ENCODE results near the gene TMPRSS6. TPM values are rescaled to one million over a fixed set of nuclear protein-coding genes. Genes with fewer than 3 reads are reported as not detected.

The TMPRSS6 gene
- total and polyA plus RNA-seq, 2 of the 13 experiments (the other 11 are each of a cell fraction or from before 2014, with no cell fraction given) = 4.2 to 4.8 TPM

DNA sequence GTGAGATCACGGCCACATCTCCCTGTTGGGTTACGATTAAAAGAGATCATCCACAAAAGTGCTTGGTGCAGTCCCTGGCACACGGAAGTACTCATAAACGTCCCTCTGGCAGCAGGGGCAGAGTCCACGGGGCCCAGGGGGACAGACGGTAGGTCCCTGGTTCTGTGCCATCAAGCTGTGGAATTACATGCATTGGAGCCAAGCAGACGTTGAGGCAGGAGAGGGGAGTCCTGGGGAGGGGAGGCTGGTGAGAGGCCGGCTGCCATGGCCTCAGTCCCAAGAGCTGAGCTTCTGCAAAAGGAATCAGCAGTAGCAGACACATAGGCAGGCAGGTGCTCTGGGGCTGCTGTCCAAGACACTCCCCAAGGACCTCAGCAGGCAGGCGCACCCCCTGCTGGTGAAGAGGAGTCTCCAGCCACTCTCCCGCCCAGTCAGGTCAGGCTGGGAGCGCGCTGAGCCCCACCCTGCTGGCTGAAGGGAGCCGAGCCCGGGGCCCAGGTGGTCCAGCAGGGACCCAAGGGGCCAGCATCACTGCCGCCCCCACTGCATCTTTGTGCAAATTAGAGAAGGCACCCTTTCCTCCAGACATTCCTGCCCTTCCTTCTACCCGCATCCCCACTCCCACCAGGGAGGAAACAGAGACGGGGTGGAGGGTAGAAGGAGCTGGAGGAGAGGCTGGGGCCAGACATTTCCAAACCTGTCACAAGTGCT is 65.5 kb downstream of the TMPRSS6 start (continued):
- TF ChIP-seq RBM39 (IDR thresholded peaks at IDR 0.05; ENCODE audit: low read depth, low read length, poor library complexity, severe bottlenecking) = peak; percentile 47
- TF ChIP-seq, protein P1, sequence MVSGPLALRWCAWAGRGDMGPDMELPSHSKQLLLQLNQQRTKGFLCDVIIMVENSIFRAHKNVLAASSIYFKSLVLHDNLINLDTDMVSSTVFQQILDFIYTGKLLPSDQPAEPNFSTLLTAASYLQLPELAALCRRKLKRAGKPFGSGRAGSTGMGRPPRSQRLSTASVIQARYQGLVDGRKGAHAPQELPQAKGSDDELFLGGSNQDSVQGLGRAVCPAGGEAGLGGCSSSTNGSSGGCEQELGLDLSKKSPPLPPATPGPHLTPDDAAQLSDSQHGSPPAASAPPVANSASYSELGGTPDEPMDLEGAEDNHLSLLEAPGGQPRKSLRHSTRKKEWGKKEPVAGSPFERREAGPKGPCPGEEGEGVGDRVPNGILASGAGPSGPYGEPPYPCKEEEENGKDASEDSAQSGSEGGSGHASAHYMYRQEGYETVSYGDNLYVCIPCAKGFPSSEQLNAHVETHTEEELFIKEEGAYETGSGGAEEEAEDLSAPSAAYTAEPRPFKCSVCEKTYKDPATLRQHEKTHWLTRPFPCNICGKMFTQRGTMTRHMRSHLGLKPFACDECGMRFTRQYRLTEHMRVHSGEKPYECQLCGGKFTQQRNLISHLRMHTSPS (CRISPR knock-in tag; IDR thresholded peaks at IDR 0.05; ENCODE audit: low read depth) = peak; percentile 92
- TF ChIP-seq ZFP90 (CRISPR knock-in tag; IDR thresholded peaks at IDR 0.05; ENCODE audit: borderline replicate concordance) = no peak
- TF ChIP-seq, protein P2, sequence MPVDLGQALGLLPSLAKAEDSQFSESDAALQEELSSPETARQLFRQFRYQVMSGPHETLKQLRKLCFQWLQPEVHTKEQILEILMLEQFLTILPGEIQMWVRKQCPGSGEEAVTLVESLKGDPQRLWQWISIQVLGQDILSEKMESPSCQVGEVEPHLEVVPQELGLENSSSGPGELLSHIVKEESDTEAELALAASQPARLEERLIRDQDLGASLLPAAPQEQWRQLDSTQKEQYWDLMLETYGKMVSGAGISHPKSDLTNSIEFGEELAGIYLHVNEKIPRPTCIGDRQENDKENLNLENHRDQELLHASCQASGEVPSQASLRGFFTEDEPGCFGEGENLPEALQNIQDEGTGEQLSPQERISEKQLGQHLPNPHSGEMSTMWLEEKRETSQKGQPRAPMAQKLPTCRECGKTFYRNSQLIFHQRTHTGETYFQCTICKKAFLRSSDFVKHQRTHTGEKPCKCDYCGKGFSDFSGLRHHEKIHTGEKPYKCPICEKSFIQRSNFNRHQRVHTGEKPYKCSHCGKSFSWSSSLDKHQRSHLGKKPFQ (CRISPR knock-in tag; IDR thresholded peaks at IDR 0.05; ENCODE audit: insufficient replicate concordance) = no peak
- TF ChIP-seq ZNF44 (CRISPR knock-in tag; IDR thresholded peaks at IDR 0.05) = no peak
- TF ChIP-seq, protein P3, sequence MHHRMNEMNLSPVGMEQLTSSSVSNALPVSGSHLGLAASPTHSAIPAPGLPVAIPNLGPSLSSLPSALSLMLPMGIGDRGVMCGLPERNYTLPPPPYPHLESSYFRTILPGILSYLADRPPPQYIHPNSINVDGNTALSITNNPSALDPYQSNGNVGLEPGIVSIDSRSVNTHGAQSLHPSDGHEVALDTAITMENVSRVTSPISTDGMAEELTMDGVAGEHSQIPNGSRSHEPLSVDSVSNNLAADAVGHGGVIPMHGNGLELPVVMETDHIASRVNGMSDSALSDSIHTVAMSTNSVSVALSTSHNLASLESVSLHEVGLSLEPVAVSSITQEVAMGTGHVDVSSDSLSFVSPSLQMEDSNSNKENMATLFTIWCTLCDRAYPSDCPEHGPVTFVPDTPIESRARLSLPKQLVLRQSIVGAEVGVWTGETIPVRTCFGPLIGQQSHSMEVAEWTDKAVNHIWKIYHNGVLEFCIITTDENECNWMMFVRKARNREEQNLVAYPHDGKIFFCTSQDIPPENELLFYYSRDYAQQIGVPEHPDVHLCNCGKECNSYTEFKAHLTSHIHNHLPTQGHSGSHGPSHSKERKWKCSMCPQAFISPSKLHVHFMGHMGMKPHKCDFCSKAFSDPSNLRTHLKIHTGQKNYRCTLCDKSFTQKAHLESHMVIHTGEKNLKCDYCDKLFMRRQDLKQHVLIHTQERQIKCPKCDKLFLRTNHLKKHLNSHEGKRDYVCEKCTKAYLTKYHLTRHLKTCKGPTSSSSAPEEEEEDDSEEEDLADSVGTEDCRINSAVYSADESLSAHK (CRISPR knock-in tag; IDR thresholded peaks at IDR 0.05; ENCODE audit: borderline replicate concordance) = no peak
- TF ChIP-seq, protein P4, sequence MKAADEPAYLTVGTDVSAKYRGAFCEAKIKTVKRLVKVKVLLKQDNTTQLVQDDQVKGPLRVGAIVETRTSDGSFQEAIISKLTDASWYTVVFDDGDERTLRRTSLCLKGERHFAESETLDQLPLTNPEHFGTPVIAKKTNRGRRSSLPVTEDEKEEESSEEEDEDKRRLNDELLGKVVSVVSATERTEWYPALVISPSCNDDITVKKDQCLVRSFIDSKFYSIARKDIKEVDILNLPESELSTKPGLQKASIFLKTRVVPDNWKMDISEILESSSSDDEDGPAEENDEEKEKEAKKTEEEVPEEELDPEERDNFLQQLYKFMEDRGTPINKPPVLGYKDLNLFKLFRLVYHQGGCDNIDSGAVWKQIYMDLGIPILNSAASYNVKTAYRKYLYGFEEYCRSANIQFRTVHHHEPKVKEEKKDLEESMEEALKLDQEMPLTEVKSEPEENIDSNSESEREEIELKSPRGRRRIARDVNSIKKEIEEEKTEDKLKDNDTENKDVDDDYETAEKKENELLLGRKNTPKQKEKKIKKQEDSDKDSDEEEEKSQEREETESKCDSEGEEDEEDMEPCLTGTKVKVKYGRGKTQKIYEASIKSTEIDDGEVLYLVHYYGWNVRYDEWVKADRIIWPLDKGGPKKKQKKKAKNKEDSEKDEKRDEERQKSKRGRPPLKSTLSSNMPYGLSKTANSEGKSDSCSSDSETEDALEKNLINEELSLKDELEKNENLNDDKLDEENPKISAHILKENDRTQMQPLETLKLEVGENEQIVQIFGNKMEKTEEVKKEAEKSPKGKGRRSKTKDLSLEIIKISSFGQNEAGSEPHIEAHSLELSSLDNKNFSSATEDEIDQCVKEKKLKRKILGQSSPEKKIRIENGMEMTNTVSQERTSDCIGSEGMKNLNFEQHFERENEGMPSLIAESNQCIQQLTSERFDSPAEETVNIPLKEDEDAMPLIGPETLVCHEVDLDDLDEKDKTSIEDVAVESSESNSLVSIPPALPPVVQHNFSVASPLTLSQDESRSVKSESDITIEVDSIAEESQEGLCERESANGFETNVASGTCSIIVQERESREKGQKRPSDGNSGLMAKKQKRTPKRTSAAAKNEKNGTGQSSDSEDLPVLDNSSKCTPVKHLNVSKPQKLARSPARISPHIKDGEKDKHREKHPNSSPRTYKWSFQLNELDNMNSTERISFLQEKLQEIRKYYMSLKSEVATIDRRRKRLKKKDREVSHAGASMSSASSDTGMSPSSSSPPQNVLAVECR (CRISPR knock-in tag; IDR thresholded peaks at IDR 0.05; ENCODE audit: borderline replicate concordance) = no peak
- TF ChIP-seq ZNF350 (CRISPR knock-in tag; IDR thresholded peaks at IDR 0.05; ENCODE audit: borderline replicate concordance, low read depth) = peak; percentile 77
- peak in 1 of 2 experiments; percentile 62; a peak in 2 of 4 replicates for TF ChIP-seq POLR2A (IDR thresholded peaks at IDR 0.05; ENCODE audit: insufficient read depth in 1 of 2, low read depth in 2 of 2, low read length in 2 of 2)
- TF ChIP-seq TOPORS (CRISPR knock-in tag; IDR thresholded peaks at IDR 0.05) = 0 out of 2 replicates have a peak, but pooled peaks have one; percentile 25
- TF ChIP-seq ZBTB42 (CRISPR knock-in tag; IDR thresholded peaks at IDR 0.05) = no peak
- TF ChIP-seq HOXD1 (CRISPR knock-in tag; IDR thresholded peaks at IDR 0.05) = peak; percentile 41; the same call in 1 of the 2 replicates
- TF ChIP-seq ZNF629 (CRISPR knock-in tag; conservative IDR thresholded peaks at IDR 0.05) = peak; percentile 47; the same call in 1 of the 2 replicates
- TF ChIP-seq, protein P5, sequence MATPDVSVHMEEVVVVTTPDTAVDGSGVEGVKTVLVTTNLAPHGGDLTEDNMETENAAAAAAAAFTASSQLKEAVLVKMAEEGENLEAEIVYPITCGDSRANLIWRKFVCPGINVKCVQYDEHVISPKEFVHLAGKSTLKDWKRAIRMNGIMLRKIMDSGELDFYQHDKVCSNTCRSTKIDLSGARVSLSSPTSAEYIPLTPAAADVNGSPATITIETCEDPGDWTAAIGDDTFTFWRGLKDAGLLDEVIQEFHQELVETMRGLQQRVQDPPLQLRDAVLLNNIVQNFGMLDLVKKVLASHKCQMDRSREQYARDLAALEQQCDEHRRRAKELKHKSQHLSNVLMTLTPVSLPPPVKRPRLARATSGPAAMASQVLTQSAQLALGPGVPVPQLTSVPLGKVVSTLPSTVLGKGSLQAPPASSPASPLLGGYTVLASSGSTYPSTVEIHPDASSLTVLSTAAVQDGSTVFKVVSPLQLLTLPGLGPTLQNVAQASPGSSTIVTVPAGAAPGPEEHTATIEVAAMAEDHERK (CRISPR knock-in tag; IDR thresholded peaks at IDR 0.05; ENCODE audit: low read depth) = no peak
- 0 out of 2 replicates have a peak, but pooled peaks have one; percentile 29 for TF ChIP-seq RCOR2 (CRISPR knock-in tag; IDR thresholded peaks at IDR 0.05)
- no peak for TF ChIP-seq ZNF562 (CRISPR knock-in tag; IDR thresholded peaks at IDR 0.05; ENCODE audit: borderline replicate concordance)
- peak; percentile 22; the same call in 1 of the 2 replicates for TF ChIP-seq ZMYM4 (CRISPR knock-in tag; IDR thresholded peaks at IDR 0.05)
